ENCODE data around the gene OTX2. TPM values are rescaled to one million over a fixed set of nuclear protein-coding genes. Genes with fewer than 3 reads are reported as not detected.

Gene OTX2
- total RNA-seq (2022; extraction: Qiagen RNA extraction), result not detected in 5 replicates

DNA sequence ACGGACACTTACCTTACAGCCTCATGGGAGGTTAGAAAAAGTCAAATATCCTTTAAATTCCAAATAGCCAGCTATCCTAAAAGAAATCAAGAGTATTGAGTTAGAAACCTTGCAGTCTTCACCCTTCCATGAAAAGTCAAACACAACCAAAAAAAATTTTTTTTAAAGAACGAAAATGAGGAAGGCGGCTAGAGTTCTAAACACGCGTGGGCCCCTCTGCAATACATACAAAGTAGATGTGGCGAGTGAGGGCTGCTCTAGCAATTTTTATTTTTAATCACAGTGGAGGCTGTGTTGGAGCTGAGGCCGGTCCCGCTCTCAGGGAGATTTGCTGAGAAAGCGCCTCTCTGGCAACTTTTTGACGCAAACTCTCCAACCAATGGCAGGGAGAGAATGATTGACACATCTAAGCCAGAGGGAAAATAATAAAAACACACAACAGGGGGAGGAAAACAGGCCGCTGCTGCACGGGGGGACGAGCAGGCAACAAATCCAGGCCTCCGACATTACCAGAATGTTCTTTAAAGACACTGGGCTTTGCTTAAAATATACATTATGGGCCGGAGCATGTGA lies at the start of gene OTX2:
OTX2 (minus strand) TSS at position 333 of the 573 bp plus-strand sequence. CDS start 5,023 bp downstream, outside the sequence.

Other genes with a start within 250 kb of the OTX2 start
- 3.9 to 5.1 TPM (median 4.6 TPM) in 5 replicates for gene TMEM260, start 230.7 kb downstream of the OTX2 start, total RNA-seq (2022; extraction: Qiagen RNA extraction)